Progenitor cell of endocrine pancreas (in vitro differentiated cells): ENCODE data around the gene NDUFAF7. TPM values are rescaled to one million over a fixed set of nuclear protein-coding genes. Genes with fewer than 3 reads are reported as not detected.
A peak's percentile ranks its signal among the peaks of the same experiment; 100 is the strongest.
"Not testable (repeated sequence)": the region's sequence is repeated elsewhere in the genome, so short reads cannot be mapped to it uniquely, and the experiment has no call there.

Experiments
- DNase-seq: peaks from one replicate; pipeline ENCODE4 v3.0.0; 2021; ENCODE audit warnings: low spot score; ENCODE audit not compliant: unreplicated experiment
- H3K27ac Mint-ChIP-seq: 2 replicates; pipeline ENCODE4 v1.8.0; 2021; ENCODE audit warnings: mild to moderate bottlenecking, moderate library complexity, mixed read lengths
- H3K27me3 Mint-ChIP-seq: 2 replicates; pipeline ENCODE4 v1.8.0; 2021; ENCODE audit warnings: mixed read lengths
- H3K36me3 Mint-ChIP-seq: 2 replicates; pipeline ENCODE4 v1.8.0; 2022; ENCODE audit warnings: mixed read lengths; ENCODE audit not compliant: insufficient read depth
- H3K4me1 Mint-ChIP-seq: 2 replicates; pipeline ENCODE4 v1.8.0; 2021; ENCODE audit warnings: low read depth, mixed read lengths
- H3K4me3 Mint-ChIP-seq: 2 replicates; pipeline ENCODE4 v1.8.0; 2021; ENCODE audit warnings: low read depth, mild to moderate bottlenecking, moderate library complexity, mixed read lengths
- H3K9me3 Mint-ChIP-seq: 2 replicates; pipeline ENCODE4 v1.8.0; 2021; ENCODE audit warnings: low read depth, mixed read lengths
- total RNA-seq: library from RNA; stranded (reverse); gene quantifications from 2 replicates; pipeline ENCODE4 v1.2.1, GENCODE V29; 2021
- TF ChIP-seq, protein P1 (sequence below): fragments of 200-600 bp; sonication (generic); IDR thresholded peaks from one replicate; pipeline ENCODE4 v1.5.0; 2021; ENCODE audit warnings: antibody characterized with exemption, mild to moderate bottlenecking; ENCODE audit not compliant: unreplicated experiment

Gene NDUFAF7
- total RNA-seq, 1 donor from 2014 or later: 27.6 TPM

GRCh38 chr2:37198681-37199065, 32.8 kb upstream of the NDUFAF7 start:
- TF ChIP-seq, protein P1, sequence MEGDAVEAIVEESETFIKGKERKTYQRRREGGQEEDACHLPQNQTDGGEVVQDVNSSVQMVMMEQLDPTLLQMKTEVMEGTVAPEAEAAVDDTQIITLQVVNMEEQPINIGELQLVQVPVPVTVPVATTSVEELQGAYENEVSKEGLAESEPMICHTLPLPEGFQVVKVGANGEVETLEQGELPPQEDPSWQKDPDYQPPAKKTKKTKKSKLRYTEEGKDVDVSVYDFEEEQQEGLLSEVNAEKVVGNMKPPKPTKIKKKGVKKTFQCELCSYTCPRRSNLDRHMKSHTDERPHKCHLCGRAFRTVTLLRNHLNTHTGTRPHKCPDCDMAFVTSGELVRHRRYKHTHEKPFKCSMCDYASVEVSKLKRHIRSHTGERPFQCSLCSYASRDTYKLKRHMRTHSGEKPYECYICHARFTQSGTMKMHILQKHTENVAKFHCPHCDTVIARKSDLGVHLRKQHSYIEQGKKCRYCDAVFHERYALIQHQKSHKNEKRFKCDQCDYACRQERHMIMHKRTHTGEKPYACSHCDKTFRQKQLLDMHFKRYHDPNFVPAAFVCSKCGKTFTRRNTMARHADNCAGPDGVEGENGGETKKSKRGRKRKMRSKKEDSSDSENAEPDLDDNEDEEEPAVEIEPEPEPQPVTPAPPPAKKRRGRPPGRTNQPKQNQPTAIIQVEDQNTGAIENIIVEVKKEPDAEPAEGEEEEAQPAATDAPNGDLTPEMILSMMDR: no peak
- no peak for DNase-seq
- H3K4me1 Mint-ChIP-seq: no peaks in the 10 kb centered on the region
- H3K9me3 Mint-ChIP-seq: peaks cover 4% of the 10 kb centered on the region
- no peaks in the 10 kb centered on the region for H3K27me3 Mint-ChIP-seq
- peaks cover 14% of the 10 kb centered on the region for H3K36me3 Mint-ChIP-seq
- no peak overlapping the region for H3K4me3 Mint-ChIP-seq
- peak overlapping the region; percentile 79 for H3K27ac Mint-ChIP-seq

DNA sequence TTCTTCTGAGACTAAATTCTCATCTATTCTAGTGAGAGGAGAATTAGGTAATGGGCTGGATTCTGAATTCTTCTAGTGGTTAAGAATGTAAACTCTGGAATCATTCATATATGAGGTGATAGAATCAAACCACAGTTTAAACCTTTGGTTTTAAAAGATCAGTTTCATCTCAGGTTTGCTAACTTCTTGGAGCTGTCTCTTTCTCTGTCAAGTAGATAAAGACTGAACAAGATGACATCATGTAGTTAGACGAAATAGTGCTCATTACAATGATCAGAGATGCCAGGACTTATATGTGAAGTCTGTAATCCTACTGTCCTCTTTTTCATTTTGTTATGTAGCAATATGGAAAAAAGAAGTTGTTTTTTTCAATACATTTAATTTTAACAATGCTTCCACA, 30.2 kb upstream of the NDUFAF7 start:
- H3K4me1 Mint-ChIP-seq: no peaks in the 10 kb centered on the region
- peaks cover 5% of the 10 kb centered on the region for H3K9me3 Mint-ChIP-seq
- no peak for DNase-seq
- H3K4me3 Mint-ChIP-seq: no peak overlapping the region
- peaks cover 34% of the 10 kb centered on the region for H3K36me3 Mint-ChIP-seq
- no peak overlapping the region for H3K27ac Mint-ChIP-seq
- TF ChIP-seq, protein P1: no peak
- no peaks in the 10 kb centered on the region for H3K27me3 Mint-ChIP-seq

- Mint-ChIP-seq H3K27ac (no peak overlapping the region), H3K4me1 (no peaks in the 10 kb centered on the region), H3K36me3 (peaks cover 36% of the 10 kb centered on the region), H3K4me3 (no peak overlapping the region), H3K27me3 (no peaks in the 10 kb centered on the region), H3K9me3 (peaks cover 4% of the 10 kb centered on the region)
- TF ChIP-seq, protein P1: no peak
- no peak for DNase-seq
Measured at GRCh38 chr2:37201766-37202165, 29.7 kb upstream of the NDUFAF7 start.

GRCh38 chr2:37203708-37204107, 27.8 kb upstream of the NDUFAF7 start:
- Mint-ChIP-seq H3K4me3 (no peak overlapping the region), H3K27ac (no peak overlapping the region), H3K4me1 (no peaks in the 10 kb centered on the region), H3K27me3 (no peaks in the 10 kb centered on the region), H3K36me3 (peaks cover 54% of the 10 kb centered on the region), H3K9me3 (peaks cover 8% of the 10 kb centered on the region)
- TF ChIP-seq, protein P1: no peak
- DNase-seq: no peak

DNA sequence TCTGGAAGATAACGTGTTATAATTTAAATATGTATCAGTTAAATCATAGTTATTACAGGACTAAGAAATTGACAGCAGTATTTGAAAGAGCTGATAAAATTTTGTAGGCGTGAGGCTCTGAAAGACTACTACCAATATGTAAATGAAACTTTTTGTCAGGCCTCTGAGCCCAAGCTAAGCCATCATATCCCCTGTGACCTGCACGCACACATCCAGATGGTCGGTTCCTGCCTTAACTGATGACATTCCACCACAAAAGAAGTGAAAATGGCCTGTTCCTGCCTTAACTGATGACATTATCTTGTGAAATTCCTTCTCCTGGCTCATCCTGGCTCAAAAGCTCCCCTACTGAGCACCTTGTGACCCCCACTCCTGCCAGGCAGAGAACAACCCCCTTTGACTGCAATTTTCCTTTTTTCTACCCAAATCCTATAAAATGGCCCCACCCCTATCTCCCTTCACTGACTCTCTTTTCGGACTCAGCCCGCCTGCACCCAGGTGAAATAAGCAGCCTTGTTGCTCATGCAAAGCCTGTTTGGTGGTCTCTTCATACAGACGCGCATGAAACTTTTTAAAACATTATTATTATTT, 26.3 kb upstream of the NDUFAF7 start:
- DNase-seq, H3K4me1 Mint-ChIP-seq, H3K4me3 Mint-ChIP-seq, H3K27me3 Mint-ChIP-seq: not testable (repeated sequence)
- Mint-ChIP-seq H3K36me3 (peaks cover 69% of the 10 kb centered on the region), H3K27ac (peak overlapping the region; percentile 81), H3K9me3 (peaks cover 16% of the 10 kb centered on the region)

DNA sequence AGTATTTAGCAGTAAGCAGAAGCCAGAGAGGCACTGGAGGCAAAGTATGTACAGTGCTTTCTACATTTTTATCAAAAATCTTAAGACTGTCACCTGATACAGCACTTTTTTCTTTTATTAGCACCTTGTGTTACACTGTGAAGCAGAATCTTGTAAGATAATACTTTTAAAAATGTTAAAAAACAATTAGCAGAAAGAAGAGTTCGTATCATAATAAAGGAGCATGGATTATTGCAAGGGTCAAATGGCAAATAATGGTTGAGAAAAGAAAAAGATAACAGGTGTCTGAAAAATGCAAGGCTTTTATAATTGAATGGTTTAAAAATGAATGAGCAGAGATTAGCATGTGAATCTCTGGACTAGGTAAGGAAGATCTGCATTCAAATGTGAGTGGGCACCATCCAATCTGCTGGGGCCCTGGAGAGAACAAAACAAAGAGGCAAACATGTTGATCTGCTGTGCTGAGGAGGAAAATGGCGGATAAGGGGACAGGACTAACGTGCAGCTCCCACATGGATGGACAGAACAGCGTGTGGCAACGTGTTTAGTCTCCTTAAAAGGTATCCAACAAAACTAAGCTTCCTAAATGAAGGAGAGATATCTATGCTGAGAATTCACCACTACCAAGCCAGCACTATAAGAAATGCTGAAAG, 25.6 kb upstream of the NDUFAF7 start:
- H3K9me3 Mint-ChIP-seq: peaks cover 16% of the 10 kb centered on the region
- H3K27me3 Mint-ChIP-seq: no peaks in the 10 kb centered on the region
- no peak overlapping the region for H3K4me3 Mint-ChIP-seq
- H3K36me3 Mint-ChIP-seq: peaks cover 74% of the 10 kb centered on the region
- TF ChIP-seq, protein P1: no peak
- H3K4me1 Mint-ChIP-seq: no peaks in the 10 kb centered on the region
- H3K27ac Mint-ChIP-seq: peak overlapping the region; percentile 71
- DNase-seq: no peak

GRCh38 chr2:37206760-37207159, 24.7 kb upstream of the NDUFAF7 start:
- not testable (repeated sequence) for H3K27ac Mint-ChIP-seq, H3K4me3 Mint-ChIP-seq, DNase-seq, H3K27me3 Mint-ChIP-seq, H3K4me1 Mint-ChIP-seq
- Mint-ChIP-seq H3K9me3 (peaks cover 16% of the 10 kb centered on the region), H3K36me3 (peaks cover 80% of the 10 kb centered on the region)
